Activated CD4-positive, alpha-beta memory T cell treated with anti-CD3 and anti-CD28 coated beads, Interleukin-2, amount 10 ng/mL, durations not matched to agents 7 days and 5 days (primary cell): Measurements from ENCODE around the gene GPC4. TPM values are rescaled to one million over a fixed set of nuclear protein-coding genes. Genes with fewer than 3 reads are reported as not detected.

Experiments used
- CTCF ChIA-PET: fragments of 350-600 bp; sonication (Branson Sonifier 250); formaldehyde crosslinking; loops from one replicate; lab custom pipeline; 2021; ENCODE audit warnings: antibody characterized with exemption, inconsistent platforms; lab: Charles Lee
- POLR2A ChIA-PET: fragments of 350-600 bp; sonication (Branson Sonifier 250); formaldehyde crosslinking; loops from one replicate; lab custom pipeline; 2021; ENCODE audit warnings: antibody characterized with exemption; lab: Charles Lee
- DNase-seq: peaks from one replicate; pipeline ENCODE4 v3.0.0-alpha.2; 2020
- H3K27ac Mint-ChIP-seq: one replicate; pipeline ENCODE4 v1.8.0; 2021; ENCODE audit warnings: mild to moderate bottlenecking, mixed read lengths
- H3K27me3 Mint-ChIP-seq: one replicate; pipeline ENCODE4 v1.8.0; 2021; ENCODE audit warnings: mixed read lengths
- H3K36me3 Mint-ChIP-seq: one replicate; pipeline ENCODE4 v1.8.0; 2021; ENCODE audit warnings: low read depth, mixed read lengths
- H3K4me1 Mint-ChIP-seq: one replicate; pipeline ENCODE4 v1.8.0; 2021; ENCODE audit warnings: mixed read lengths
- H3K4me3 Mint-ChIP-seq: one replicate; pipeline ENCODE4 v1.8.0; 2021; ENCODE audit warnings: mild to moderate bottlenecking, mixed read lengths
- H3K9me3 Mint-ChIP-seq: one replicate; pipeline ENCODE4 v1.8.0; 2021; ENCODE audit warnings: mixed read lengths
- total RNA-seq, 2 experiments: library from RNA; stranded (reverse); gene quantifications; one replicate each; pipeline ENCODE4 v1.2.3, GENCODE V29; 2021

GPC4 gene
- total RNA-seq, 2 experiments from 2014 or later = not detected

DNA sequence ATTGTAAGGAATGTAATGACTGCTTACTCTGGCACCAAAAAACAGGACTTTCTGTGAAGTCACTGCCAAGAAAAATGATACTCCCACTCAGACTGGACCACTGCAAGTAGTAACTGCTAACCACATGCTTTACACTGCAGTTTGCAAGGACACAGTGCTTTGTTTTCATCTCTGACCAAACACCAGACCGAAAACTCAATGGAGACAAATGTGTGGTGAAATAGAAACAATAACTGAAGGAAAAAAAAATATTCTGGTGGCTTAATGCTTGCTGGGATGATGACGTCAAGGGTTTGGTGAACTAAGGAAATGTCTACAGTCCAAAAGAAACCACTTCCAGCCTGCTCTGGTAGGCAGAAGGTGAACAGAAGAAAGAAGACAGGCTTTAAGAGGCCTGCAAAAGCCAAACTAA is 13.2 kb downstream of the GPC4 start:
- ChIA-PET CTCF (no interaction called here), POLR2A (no interaction called here)
- Mint-ChIP-seq H3K4me1 (peaks cover 4% of the 10 kb centered on the region), H3K4me3 (no peak overlapping the region), H3K27ac (no peak overlapping the region), H3K9me3 (no peaks in the 10 kb centered on the region), H3K36me3 (no peaks in the 10 kb centered on the region), H3K27me3 (peaks cover 3% of the 10 kb centered on the region)
- DNase-seq = no peak

GRCh38 chrX:133401536-133401935 is 13.8 kb downstream of the GPC4 start:
- POLR2A ChIA-PET = no interaction called here
- Mint-ChIP-seq H3K9me3 (no peaks in the 10 kb centered on the region), H3K27me3 (peaks cover 3% of the 10 kb centered on the region), H3K36me3 (no peaks in the 10 kb centered on the region), H3K4me1 (peaks cover 4% of the 10 kb centered on the region), H3K27ac (no peak overlapping the region), H3K4me3 (no peak overlapping the region)
- DNase-seq = no peak
- CTCF ChIA-PET = no interaction called here

GRCh38 chrX:133399411-133399810 is 15.9 kb downstream of the GPC4 start:
- CTCF ChIA-PET = no interaction called here
- H3K27ac Mint-ChIP-seq = no peak overlapping the region
- peaks cover 4% of the 10 kb centered on the region for H3K4me1 Mint-ChIP-seq
- no peaks in the 10 kb centered on the region for H3K36me3 Mint-ChIP-seq
- no peak overlapping the region for H3K4me3 Mint-ChIP-seq
- DNase-seq = no peak
- H3K9me3 Mint-ChIP-seq = no peaks in the 10 kb centered on the region
- POLR2A ChIA-PET = no interaction called here
- H3K27me3 Mint-ChIP-seq = no peaks in the 10 kb centered on the region

DNA sequence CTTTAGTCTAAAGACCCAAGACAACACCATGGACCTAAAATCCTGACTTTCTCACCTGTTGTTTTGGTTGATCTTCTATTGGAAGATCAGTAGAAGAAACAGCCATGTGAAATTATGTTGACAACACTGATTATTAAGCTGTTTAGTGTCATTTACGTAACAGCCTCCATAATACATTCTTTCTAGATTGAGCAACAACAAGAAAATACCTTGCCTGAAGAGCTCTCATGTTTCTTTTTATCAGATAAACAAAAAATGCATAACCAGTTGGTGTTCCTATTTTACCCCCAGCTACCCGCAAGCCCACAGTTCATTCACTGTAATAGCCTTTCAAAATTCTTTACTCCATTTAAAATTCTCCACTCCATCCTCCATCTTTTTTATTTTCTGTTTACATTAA is 20.5 kb downstream of the GPC4 start:
- Mint-ChIP-seq H3K9me3 (no peaks in the 10 kb centered on the region), H3K36me3 (no peaks in the 10 kb centered on the region), H3K4me1 (no peaks in the 10 kb centered on the region), H3K27me3 (no peaks in the 10 kb centered on the region), H3K27ac (no peak overlapping the region), H3K4me3 (no peak overlapping the region)
- ChIA-PET POLR2A (no interaction called here), CTCF (no interaction called here)
- no peak for DNase-seq

- H3K27ac Mint-ChIP-seq = no peak overlapping the region
- no peaks in the 10 kb centered on the region for H3K4me1 Mint-ChIP-seq
- no peaks in the 10 kb centered on the region for H3K27me3 Mint-ChIP-seq
- no peak for DNase-seq
- H3K9me3 Mint-ChIP-seq = no peaks in the 10 kb centered on the region
- H3K36me3 Mint-ChIP-seq = no peaks in the 10 kb centered on the region
- CTCF ChIA-PET = no interaction called here
- H3K4me3 Mint-ChIP-seq = no peak overlapping the region
- POLR2A ChIA-PET = no interaction called here
Measured at GRCh38 chrX:133392671-133393070, 22.6 kb downstream of the GPC4 start.

DNA sequence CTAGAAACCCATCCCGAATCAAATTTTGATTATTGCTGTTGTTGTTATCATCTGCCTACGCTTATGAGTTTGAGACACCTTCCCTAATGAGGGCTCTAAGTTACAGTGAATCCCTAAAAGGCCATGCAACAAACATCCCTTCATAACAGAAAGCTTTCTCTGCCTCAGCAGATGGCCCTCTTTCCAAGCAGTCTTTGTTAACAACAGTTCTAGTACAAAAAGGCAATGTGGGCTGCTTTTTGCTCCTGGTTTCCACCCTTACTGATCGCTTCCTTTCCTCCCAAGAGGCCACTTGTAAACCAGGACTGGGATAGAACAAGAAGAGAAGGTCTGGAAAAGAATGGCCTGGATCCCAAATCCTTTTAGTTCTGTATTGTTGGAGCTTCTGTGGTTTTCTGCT is 24.2 kb downstream of the GPC4 start:
- DNase-seq = no peak
- Mint-ChIP-seq H3K4me3 (no peak overlapping the region), H3K4me1 (no peaks in the 10 kb centered on the region), H3K27ac (no peak overlapping the region), H3K27me3 (no peaks in the 10 kb centered on the region), H3K36me3 (no peaks in the 10 kb centered on the region), H3K9me3 (no peaks in the 10 kb centered on the region)
- ChIA-PET POLR2A (no interaction called here), CTCF (no interaction called here)

GRCh38 chrX:133390676-133391075 is 24.6 kb downstream of the GPC4 start:
- POLR2A ChIA-PET = no interaction called here
- DNase-seq = no peak

GRCh38 chrX:133389975-133390374 is 25.3 kb downstream of the GPC4 start:
- Mint-ChIP-seq H3K27ac (no peak overlapping the region), H3K36me3 (no peaks in the 10 kb centered on the region), H3K4me1 (no peaks in the 10 kb centered on the region), H3K27me3 (no peaks in the 10 kb centered on the region), H3K9me3 (no peaks in the 10 kb centered on the region), H3K4me3 (no peak overlapping the region)
- DNase-seq = no peak
- ChIA-PET POLR2A (no interaction called here), CTCF (interaction anchor here (1.0 kb wide), 1 partner anchor 9 kb away, joined by 3 read pairs; no protein-coding TSS in a partner anchor)

More at GRCh38 chrX:133390676-133391075, 24.6 kb downstream of the GPC4 start:
- Mint-ChIP-seq H3K36me3 (no peaks in the 10 kb centered on the region), H3K4me1 (no peaks in the 10 kb centered on the region), H3K27me3 (no peaks in the 10 kb centered on the region), H3K9me3 (no peaks in the 10 kb centered on the region), H3K27ac (no peak overlapping the region), H3K4me3 (no peak overlapping the region)
- CTCF ChIA-PET = interaction anchor here (1.0 kb wide), 1 partner anchor 10 kb away, joined by 3 read pairs; no protein-coding TSS in a partner anchor

DNA sequence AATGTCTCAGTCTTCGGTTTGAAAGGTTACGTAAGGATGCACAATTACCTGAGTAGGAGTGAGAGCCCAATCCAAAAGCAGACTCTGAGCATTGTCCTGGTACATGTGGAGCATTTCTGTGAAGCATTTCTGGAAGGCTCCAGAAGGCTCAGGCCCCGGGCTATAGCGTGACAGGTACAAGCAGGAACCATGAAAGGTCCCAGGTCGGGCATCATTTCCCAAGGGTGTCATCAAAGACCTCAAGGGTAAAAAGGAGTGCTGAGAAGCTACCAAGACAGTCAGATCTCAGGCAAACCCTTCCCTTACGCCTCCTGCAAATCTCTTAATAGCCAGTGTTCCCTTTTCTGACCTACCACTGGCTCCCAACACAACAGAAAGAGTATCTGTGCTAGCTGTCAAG is 30.8 kb downstream of the GPC4 start:
- POLR2A ChIA-PET = no interaction called here
- no peaks in the 10 kb centered on the region for H3K27me3 Mint-ChIP-seq
- no peaks in the 10 kb centered on the region for H3K9me3 Mint-ChIP-seq

GRCh38 chrX:133380711-133381619 is 34.3 kb downstream of the GPC4 start:
- Mint-ChIP-seq H3K4me3 (no peak overlapping the region), H3K27me3 (no peaks in the 10 kb centered on the region), H3K36me3 (no peaks in the 10 kb centered on the region), H3K9me3 (no peaks in the 10 kb centered on the region), H3K27ac (no peak overlapping the region), H3K4me1 (no peaks in the 10 kb centered on the region)
- no peak for DNase-seq
- CTCF ChIA-PET = interaction anchor here (0.8 kb wide), 1 partner anchor 9 kb away, joined by 3 read pairs; no protein-coding TSS in a partner anchor
- POLR2A ChIA-PET = no interaction called here

More for the DNA sequence above, 30.8 kb downstream of the GPC4 start:
- no peaks in the 10 kb centered on the region for H3K36me3 Mint-ChIP-seq
- H3K27ac Mint-ChIP-seq = no peak overlapping the region
- DNase-seq = no peak
- no peaks in the 10 kb centered on the region for H3K4me1 Mint-ChIP-seq
- CTCF ChIA-PET = no interaction called here
- H3K4me3 Mint-ChIP-seq = no peak overlapping the region

DNA sequence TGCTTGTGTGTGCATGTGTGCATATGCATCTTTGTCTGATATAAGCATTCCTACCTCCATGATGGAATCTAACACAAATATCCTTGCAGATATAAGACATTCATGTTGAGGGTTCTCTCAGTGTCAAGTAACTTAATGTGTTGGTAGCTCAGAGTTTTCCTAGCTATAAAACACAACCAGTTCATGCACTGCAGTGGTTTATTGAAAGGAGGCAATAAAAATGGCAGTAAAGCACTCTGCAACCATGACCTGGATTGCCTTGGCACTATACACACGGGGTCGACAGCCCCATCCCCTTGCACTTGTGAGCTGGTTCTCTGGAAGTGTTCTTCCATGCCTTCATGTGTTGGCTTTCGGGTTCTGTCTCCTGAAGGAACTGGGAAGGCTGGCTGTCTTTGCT is 38.9 kb downstream of the GPC4 start:
- no peaks in the 10 kb centered on the region for H3K36me3 Mint-ChIP-seq
- no peaks in the 10 kb centered on the region for H3K9me3 Mint-ChIP-seq
- no peak for DNase-seq
- peaks cover 3% of the 10 kb centered on the region for H3K27me3 Mint-ChIP-seq
- no peaks in the 10 kb centered on the region for H3K4me1 Mint-ChIP-seq
- ChIA-PET POLR2A (no interaction called here), CTCF (no interaction called here)
- no peak overlapping the region for H3K27ac Mint-ChIP-seq
- H3K4me3 Mint-ChIP-seq = no peak overlapping the region

- Mint-ChIP-seq H3K4me1 (no peaks in the 10 kb centered on the region), H3K9me3 (no peaks in the 10 kb centered on the region), H3K4me3 (no peak overlapping the region), H3K27ac (no peak overlapping the region), H3K27me3 (peaks cover 3% of the 10 kb centered on the region), H3K36me3 (no peaks in the 10 kb centered on the region)
- ChIA-PET CTCF (no interaction called here), POLR2A (no interaction called here)
- DNase-seq = no peak
Measured at GRCh38 chrX:133375615-133376340, 39.5 kb downstream of the GPC4 start.

GRCh38 chrX:133374874-133375387 is 40.4 kb downstream of the GPC4 start:
- DNase-seq = no peak
- ChIA-PET CTCF (no interaction called here), POLR2A (no interaction called here)
- H3K4me3 Mint-ChIP-seq = no peak overlapping the region
- H3K27me3 Mint-ChIP-seq = peaks cover 3% of the 10 kb centered on the region
- no peak overlapping the region for H3K27ac Mint-ChIP-seq
- no peaks in the 10 kb centered on the region for H3K36me3 Mint-ChIP-seq
- H3K4me1 Mint-ChIP-seq = no peaks in the 10 kb centered on the region
- no peaks in the 10 kb centered on the region for H3K9me3 Mint-ChIP-seq
